Osteoblast (primary cell): ENCODE data around the gene AGMO. TPM values are rescaled to one million over a fixed set of nuclear protein-coding genes. Genes with fewer than 3 reads are reported as not detected.

ENCODE experiments used
- DNase-seq: peaks from one replicate; pipeline ENCODE4 v3.0.0; 2011; ENCODE audit warnings: low spot score, mixed read lengths; ENCODE audit not compliant: insufficient read length; ENCODE audit errors: missing footprints
- H2AFZ ChIP-seq: 2 replicates; pipeline ENCODE4 v1.6.0; 2011; ENCODE audit warnings: mild to moderate bottlenecking, low read length
- H3K27ac ChIP-seq: 2 replicates; pipeline ENCODE4 v1.5.1; 2011; ENCODE audit warnings: mild to moderate bottlenecking, low read depth, low read length, moderate library complexity
- H3K27me3 ChIP-seq: 2 replicates; pipeline ENCODE4 v1.6.0; 2012; ENCODE audit warnings: mild to moderate bottlenecking, control low read depth, inconsistent platforms, low read length, moderate library complexity; ENCODE audit not compliant: insufficient read depth
- H3K36me3 ChIP-seq: 2 replicates; pipeline ENCODE4 v1.5.1; 2011; ENCODE audit warnings: mild to moderate bottlenecking, low read length, control low read depth, moderate library complexity; ENCODE audit not compliant: insufficient read depth
- H3K4me1 ChIP-seq: 2 replicates; pipeline ENCODE4 v1.5.1; 2011; ENCODE audit warnings: mild to moderate bottlenecking, low read length, control low read depth, moderate library complexity; ENCODE audit not compliant: insufficient read depth
- H3K4me2 ChIP-seq: 2 replicates; pipeline ENCODE4 v1.6.0; 2011; ENCODE audit warnings: mild to moderate bottlenecking, low read length; ENCODE audit not compliant: insufficient read depth
- H3K4me3 ChIP-seq: fragments of 200-600 bp; sonication (generic); 3 replicates; pipeline ENCODE4 v1.5.1; 2012; ENCODE audit warnings: mild to moderate bottlenecking, low read length, inconsistent platforms; ENCODE audit not compliant: insufficient read depth
- H3K79me2 ChIP-seq: 2 replicates; pipeline ENCODE4 v1.6.0; 2012; ENCODE audit warnings: mild to moderate bottlenecking, low read length, control low read depth, inconsistent platforms; ENCODE audit not compliant: insufficient read depth
- H3K9me3 ChIP-seq: 2 replicates; pipeline ENCODE4 v1.5.1; 2011; ENCODE audit warnings: low read depth, low read length, control low read depth
- H4K20me1 ChIP-seq: 2 replicates; pipeline ENCODE4 v1.6.0; 2012; ENCODE audit warnings: mild to moderate bottlenecking, low read length, control low read depth; ENCODE audit not compliant: insufficient read depth
- total RNA-seq: library from RNA; depleted of rRNA; stranded (reverse); fragments of >200 nt; gene quantifications from 2 replicates; pipeline ENCODE4 v1.2.3, GENCODE V29; 2012
- TF ChIP-seq, protein P1 (sequence below): IDR thresholded peaks from 2 replicates; pipeline ENCODE4 v1.5.1; 2011; ENCODE audit warnings: mild to moderate bottlenecking, low read depth, low read length, moderate library complexity; ENCODE audit errors: extremely low read depth

AGMO gene
- total RNA-seq, 1 donor: under 0.01 TPM

DNA sequence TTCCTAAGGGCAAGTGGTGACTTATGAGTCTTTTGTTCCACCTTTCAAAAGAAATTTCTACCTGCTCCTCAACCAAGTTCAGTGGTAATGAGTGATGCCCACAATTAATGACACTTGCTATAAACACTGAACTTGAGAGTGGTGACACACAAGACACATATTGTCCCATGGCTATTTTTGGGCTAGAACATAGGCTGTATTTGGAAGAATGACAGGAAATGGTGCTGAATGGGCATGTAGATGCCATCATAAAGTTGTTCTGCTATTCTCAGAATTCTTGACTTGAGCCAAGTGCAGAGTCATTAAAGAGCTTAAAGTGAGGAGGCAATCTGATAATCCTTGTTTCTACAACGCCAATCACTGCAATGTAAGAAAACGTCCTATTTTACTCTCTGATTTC, 313.3 kb downstream of the AGMO start:
- Histone ChIP-seq H3K4me2 (no peak overlapping the region), H3K4me1 (no peaks in the 10 kb centered on the region), H3K4me3 (no peak overlapping the region), H2AFZ (no peak overlapping the region), H3K79me2 (no peaks in the 10 kb centered on the region), H3K27ac (no peak overlapping the region), H3K36me3 (no peaks in the 10 kb centered on the region), H4K20me1 (no peaks in the 10 kb centered on the region), H3K27me3 (no peaks in the 10 kb centered on the region), H3K9me3 (no peaks in the 10 kb centered on the region)
- TF ChIP-seq, protein P1, sequence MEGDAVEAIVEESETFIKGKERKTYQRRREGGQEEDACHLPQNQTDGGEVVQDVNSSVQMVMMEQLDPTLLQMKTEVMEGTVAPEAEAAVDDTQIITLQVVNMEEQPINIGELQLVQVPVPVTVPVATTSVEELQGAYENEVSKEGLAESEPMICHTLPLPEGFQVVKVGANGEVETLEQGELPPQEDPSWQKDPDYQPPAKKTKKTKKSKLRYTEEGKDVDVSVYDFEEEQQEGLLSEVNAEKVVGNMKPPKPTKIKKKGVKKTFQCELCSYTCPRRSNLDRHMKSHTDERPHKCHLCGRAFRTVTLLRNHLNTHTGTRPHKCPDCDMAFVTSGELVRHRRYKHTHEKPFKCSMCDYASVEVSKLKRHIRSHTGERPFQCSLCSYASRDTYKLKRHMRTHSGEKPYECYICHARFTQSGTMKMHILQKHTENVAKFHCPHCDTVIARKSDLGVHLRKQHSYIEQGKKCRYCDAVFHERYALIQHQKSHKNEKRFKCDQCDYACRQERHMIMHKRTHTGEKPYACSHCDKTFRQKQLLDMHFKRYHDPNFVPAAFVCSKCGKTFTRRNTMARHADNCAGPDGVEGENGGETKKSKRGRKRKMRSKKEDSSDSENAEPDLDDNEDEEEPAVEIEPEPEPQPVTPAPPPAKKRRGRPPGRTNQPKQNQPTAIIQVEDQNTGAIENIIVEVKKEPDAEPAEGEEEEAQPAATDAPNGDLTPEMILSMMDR: no peak
- DNase-seq: no peak

DNA sequence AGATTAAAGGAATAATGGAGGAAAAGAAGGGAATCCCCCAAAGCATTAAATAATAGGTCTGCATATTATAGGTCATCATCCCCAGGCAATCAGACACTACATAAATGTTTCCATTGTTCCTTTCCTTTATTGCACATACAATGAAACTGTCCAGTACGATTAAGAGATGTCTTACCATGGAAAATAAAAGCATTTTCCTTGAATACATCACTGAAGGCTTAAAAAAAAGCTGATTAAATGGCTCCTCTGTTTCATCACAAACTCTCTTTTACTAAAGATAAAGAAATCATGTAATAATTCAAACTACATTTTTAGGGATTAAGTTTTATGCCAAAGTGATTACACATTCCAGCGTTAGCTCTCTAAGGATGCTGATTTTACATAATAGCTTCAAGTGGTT, 316.0 kb downstream of the AGMO start:
- no peaks in the 10 kb centered on the region for H3K9me3 ChIP-seq
- TF ChIP-seq, protein P1: no peak
- no peak overlapping the region for H2AFZ ChIP-seq
- no peak overlapping the region for H3K27ac ChIP-seq
- DNase-seq: no peak
- no peaks in the 10 kb centered on the region for H3K79me2 ChIP-seq
- H4K20me1 ChIP-seq: no peaks in the 10 kb centered on the region
- no peaks in the 10 kb centered on the region for H3K36me3 ChIP-seq
- no peaks in the 10 kb centered on the region for H3K4me1 ChIP-seq
- H3K4me2 ChIP-seq: no peak overlapping the region
- no peak overlapping the region for H3K4me3 ChIP-seq
- H3K27me3 ChIP-seq: no peaks in the 10 kb centered on the region

DNA sequence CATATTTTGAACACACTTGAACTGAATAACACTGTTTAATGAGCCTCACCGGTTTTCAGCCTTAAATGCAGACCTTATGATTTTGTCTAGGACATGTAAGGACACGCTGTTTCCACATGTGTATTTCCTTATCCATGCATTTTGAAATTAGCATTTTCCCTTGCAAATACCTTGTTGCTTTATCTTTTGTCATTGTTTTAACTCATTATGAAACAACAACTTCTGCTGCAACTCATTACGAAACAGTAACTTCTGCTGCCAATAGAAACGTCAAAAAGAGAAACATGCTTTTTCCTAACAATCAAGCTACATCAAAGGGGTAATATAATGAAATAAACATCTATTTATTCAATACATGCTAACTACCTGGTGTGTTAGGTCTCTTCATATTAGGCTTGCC, 322.0 kb downstream of the AGMO start:
- Histone ChIP-seq H3K4me1 (no peaks in the 10 kb centered on the region), H3K27me3 (no peaks in the 10 kb centered on the region), H3K9me3 (no peaks in the 10 kb centered on the region), H3K36me3 (no peaks in the 10 kb centered on the region), H4K20me1 (no peaks in the 10 kb centered on the region), H3K4me3 (no peak overlapping the region), H2AFZ (no peak overlapping the region), H3K4me2 (no peak overlapping the region), H3K79me2 (no peaks in the 10 kb centered on the region), H3K27ac (no peak overlapping the region)
- DNase-seq: no peak
- TF ChIP-seq, protein P1: no peak

DNA sequence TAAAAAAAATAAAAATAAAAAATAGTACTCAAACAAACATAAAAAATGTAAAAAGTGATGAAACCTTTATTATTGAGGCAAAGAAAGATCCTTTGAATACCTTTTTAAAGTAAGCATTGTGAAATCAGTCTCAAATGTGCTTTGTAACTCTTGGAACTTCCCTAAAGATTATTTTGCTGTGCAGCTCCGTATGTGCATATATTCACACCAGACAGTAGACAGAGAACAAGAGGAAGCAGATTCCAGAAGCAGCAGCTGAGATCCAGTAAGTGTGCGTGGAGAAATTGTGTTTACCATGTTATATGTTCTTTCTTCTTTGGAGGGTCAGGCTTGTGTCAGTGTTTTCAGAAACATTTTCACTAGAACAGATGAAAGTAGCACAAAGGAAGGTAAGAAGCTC, 324.9 kb downstream of the AGMO start:
- TF ChIP-seq, protein P1: no peak
- DNase-seq: no peak
- Histone ChIP-seq H3K9me3 (no peaks in the 10 kb centered on the region), H3K4me2 (no peak overlapping the region), H2AFZ (peak overlapping the region; percentile 57), H3K36me3 (no peaks in the 10 kb centered on the region), H3K27me3 (no peaks in the 10 kb centered on the region), H3K4me1 (no peaks in the 10 kb centered on the region), H3K4me3 (no peak overlapping the region), H3K27ac (no peak overlapping the region), H4K20me1 (no peaks in the 10 kb centered on the region), H3K79me2 (no peaks in the 10 kb centered on the region)
